ENCODE measurements around the gene NEK8.

NEK8 gene

GRCh38 chr17:28743243-28744103, 14.9 kb downstream of the NEK8 start, which contains the start of gene TRAF4:
TSS of gene TRAF4 (plus strand) at chr17:28744011. CDS start at chr17:28744113, 102 bp downstream.
- DNase-seq (ENCODE audit: low spot score), result no peak
- Histone ChIP-seq H3K36me3 (ENCODE audit: low read depth) (peaks cover 39% of the 10 kb centered on the region), H3K4me3 (ENCODE audit: severe bottlenecking) (peak within 1 kb of the TSS; percentile 65), H3K4me1 (ENCODE audit: insufficient read depth, poor library complexity, severe bottlenecking) (peaks cover 24% of the 10 kb centered on the region), H3K27me3 (ENCODE audit: insufficient read depth, poor library complexity, severe bottlenecking) (no peaks in the 10 kb centered on the region), H3K9me3 (ENCODE audit: severe bottlenecking) (no peaks in the 10 kb centered on the region), H3K27ac (ENCODE audit: poor library complexity, severe bottlenecking) (peak within 1 kb of the TSS; percentile 95)
- TF ChIP-seq CTCF (IDR thresholded peaks at IDR 0.05; ENCODE audit: poor library complexity, severe bottlenecking), result peak; percentile 31
- peak; percentile 45 for ATAC-seq (ENCODE audit: low read depth)

GRCh38 chr17:28744104-28744971, 15.8 kb downstream of the NEK8 start:
- Histone ChIP-seq H3K36me3 (ENCODE audit: low read depth) (peaks cover 48% of the 10 kb centered on the region), H3K4me1 (ENCODE audit: insufficient read depth, poor library complexity, severe bottlenecking) (peaks cover 24% of the 10 kb centered on the region), H3K27ac (ENCODE audit: poor library complexity, severe bottlenecking) (peak overlapping the region; percentile 95), H3K4me3 (ENCODE audit: severe bottlenecking) (peak overlapping the region; percentile 65), H3K9me3 (ENCODE audit: severe bottlenecking) (no peaks in the 10 kb centered on the region), H3K27me3 (ENCODE audit: insufficient read depth, poor library complexity, severe bottlenecking) (no peaks in the 10 kb centered on the region)
- DNase-seq (ENCODE audit: low spot score), result no peak
- ATAC-seq (ENCODE audit: low read depth), result no peak
- TF ChIP-seq CTCF (IDR thresholded peaks at IDR 0.05; ENCODE audit: poor library complexity, severe bottlenecking), result no peak

GRCh38 chr17:28744972-28745785, 16.6 kb downstream of the NEK8 start:
- Histone ChIP-seq H3K27ac (ENCODE audit: poor library complexity, severe bottlenecking) (peak overlapping the region; percentile 95), H3K27me3 (ENCODE audit: insufficient read depth, poor library complexity, severe bottlenecking) (no peaks in the 10 kb centered on the region), H3K4me1 (ENCODE audit: insufficient read depth, poor library complexity, severe bottlenecking) (peaks cover 24% of the 10 kb centered on the region), H3K9me3 (ENCODE audit: severe bottlenecking) (no peaks in the 10 kb centered on the region), H3K36me3 (ENCODE audit: low read depth) (peaks cover 56% of the 10 kb centered on the region), H3K4me3 (ENCODE audit: severe bottlenecking) (peak overlapping the region; percentile 65)
- TF ChIP-seq CTCF (IDR thresholded peaks at IDR 0.05; ENCODE audit: poor library complexity, severe bottlenecking), result no peak
- DNase-seq (ENCODE audit: low spot score) (no peak), ATAC-seq (ENCODE audit: low read depth) (no peak)

GRCh38 chr17:28745786-28746411, 17.3 kb downstream of the NEK8 start:
- H3K4me1 ChIP-seq (ENCODE audit: insufficient read depth, poor library complexity, severe bottlenecking), result peaks cover 24% of the 10 kb centered on the region
- ATAC-seq (ENCODE audit: low read depth) (peak; percentile 57), DNase-seq (ENCODE audit: low spot score) (peak; percentile 95)
- TF ChIP-seq CTCF (IDR thresholded peaks at IDR 0.05; ENCODE audit: poor library complexity, severe bottlenecking), result no peak
- H3K27me3 ChIP-seq (ENCODE audit: insufficient read depth, poor library complexity, severe bottlenecking), result no peaks in the 10 kb centered on the region
- H3K9me3 ChIP-seq (ENCODE audit: severe bottlenecking), result no peaks in the 10 kb centered on the region
- peak overlapping the region; percentile 65 for H3K4me3 ChIP-seq (ENCODE audit: severe bottlenecking)
- peaks cover 63% of the 10 kb centered on the region for H3K36me3 ChIP-seq (ENCODE audit: low read depth)
- peak overlapping the region; percentile 95 for H3K27ac ChIP-seq (ENCODE audit: poor library complexity, severe bottlenecking)
